GM23338 (cell line): ENCODE measurements around the gene MTR. TPM values are rescaled to one million over a fixed set of nuclear protein-coding genes. Genes with fewer than 3 reads are reported as not detected.

ENCODE experiments used
- ATAC-seq: fragments of 200-7000 bp; cut with Tn5 transposase; 3 replicates; pipeline ENCODE4 v1.9.1; 2020
- DNase-seq: peaks from one replicate; pipeline ENCODE4 v3.0.0-alpha.2; 2015; ENCODE audit warnings: low spot score
- H2AFZ ChIP-seq: fragments of 200-600 bp; sonication (generic); 2 replicates; pipeline ENCODE4 v1.8.0; 2016; ENCODE audit warnings: antibody characterized with exemption, mild to moderate bottlenecking, moderate library complexity
- H3F3A ChIP-seq: fragments of 200-600 bp; sonication (generic); replicated peaks from 2 replicates; pipeline ENCODE4 v1.8.0; 2017; ENCODE audit warnings: antibody characterized with exemption, mixed run types, low read depth
- H3K27ac ChIP-seq: fragments of 200-600 bp; sonication (generic); 2 replicates; pipeline ENCODE4 v1.6.1; 2016; ENCODE audit warnings: low read depth
- H3K27me3 ChIP-seq: fragments of 200-600 bp; sonication (generic); 2 replicates; pipeline ENCODE4 v1.8.0; 2016; ENCODE audit warnings: mild to moderate bottlenecking, mixed run types, moderate library complexity; ENCODE audit not compliant: insufficient read depth
- H3K36me3 ChIP-seq: fragments of 200-600 bp; sonication (generic); 2 replicates; pipeline ENCODE4 v1.8.0; 2016; ENCODE audit warnings: mild to moderate bottlenecking; ENCODE audit not compliant: insufficient read depth
- H3K4me1 ChIP-seq: fragments of 200-600 bp; sonication (generic); 2 replicates; pipeline ENCODE4 v1.8.0; 2016; ENCODE audit warnings: mild to moderate bottlenecking, moderate library complexity; ENCODE audit not compliant: insufficient read depth
- H3K4me2 ChIP-seq: fragments of 200-600 bp; sonication (generic); 2 replicates; pipeline ENCODE4 v1.7.1; 2017; ENCODE audit warnings: mixed run types
- H3K4me3 ChIP-seq: fragments of 200-600 bp; sonication (generic); 2 replicates; pipeline ENCODE4 v1.6.1; 2016; ENCODE audit warnings: mixed run types
- H3K79me2 ChIP-seq: fragments of 200-600 bp; sonication (generic); replicated peaks from 2 replicates; pipeline ENCODE4 v1.8.0; 2017; ENCODE audit warnings: mild to moderate bottlenecking; ENCODE audit not compliant: insufficient read depth
- H3K9me2 ChIP-seq: fragments of 200-600 bp; sonication (generic); 2 replicates; pipeline ENCODE4 v1.8.0; 2017; ENCODE audit not compliant: insufficient read depth
- H4K20me1 ChIP-seq: fragments of 200-600 bp; sonication (generic); replicated peaks from 2 replicates; pipeline ENCODE4 v1.8.0; 2017; ENCODE audit warnings: mild to moderate bottlenecking; ENCODE audit not compliant: insufficient read depth
- H3K27ac Mint-ChIP-seq: 2 replicates; pipeline ENCODE4 v1.8.0; 2020; ENCODE audit warnings: inconsistent platforms, mild to moderate bottlenecking, moderate library complexity, mixed read lengths
- H3K27me3 Mint-ChIP-seq: 3 replicates; pipeline ENCODE4 v1.8.0; 2022; ENCODE audit warnings: low read depth, mild to moderate bottlenecking, moderate library complexity, mixed read lengths, inconsistent platforms; ENCODE audit not compliant: insufficient read depth, poor library complexity
- H3K36me3 Mint-ChIP-seq: 3 replicates; pipeline ENCODE4 v1.8.0; 2021; ENCODE audit warnings: low read depth, mild to moderate bottlenecking, inconsistent platforms, moderate library complexity, mixed read lengths
- H3K4me1 Mint-ChIP-seq: 3 replicates; pipeline ENCODE4 v1.8.0; 2020; ENCODE audit warnings: mild to moderate bottlenecking, inconsistent platforms, mixed read lengths
- H3K4me3 Mint-ChIP-seq: 3 replicates; pipeline ENCODE4 v1.8.0; 2021; ENCODE audit warnings: moderate library complexity, mild to moderate bottlenecking, inconsistent platforms, mixed read lengths
- H3K9me3 Mint-ChIP-seq: 3 replicates; pipeline ENCODE4 v1.8.0; 2020; ENCODE audit warnings: moderate library complexity, mild to moderate bottlenecking, inconsistent platforms, mixed read lengths
- CREB1 ChIP-seq: fragments of 250-450 bp; sonication (Bioruptor Pico); IDR thresholded peaks from 2 replicates; pipeline ENCODE4 v1.5.0; 2020; ENCODE audit warnings: low read depth, mild to moderate bottlenecking, moderate library complexity
- ETS1 ChIP-seq: IDR thresholded peaks from 2 replicates; pipeline ENCODE4 v1.6.1; 2016; ENCODE audit warnings: antibody characterized with exemption
- EZH2 ChIP-seq: fragments of 200-600 bp; sonication (generic); IDR thresholded peaks from one replicate; pipeline ENCODE4 v1.8.0; 2017; ENCODE audit warnings: antibody characterized with exemption, mild to moderate bottlenecking, low read depth; ENCODE audit not compliant: unreplicated experiment
- EZH2phosphoT487 ChIP-seq: fragments of 200-600 bp; sonication (generic); IDR thresholded peaks from one replicate; pipeline ENCODE4 v1.8.1; 2018; ENCODE audit warnings: antibody characterized with exemption; ENCODE audit not compliant: unreplicated experiment
- JUNB ChIP-seq: IDR thresholded peaks from one replicate; pipeline ENCODE4 v1.6.1; 2016; ENCODE audit warnings: antibody characterized with exemption; ENCODE audit not compliant: unreplicated experiment
- NANOG ChIP-seq: IDR thresholded peaks from 2 replicates; pipeline ENCODE4 v1.6.1; 2016; ENCODE audit warnings: antibody characterized with exemption, borderline replicate concordance
- POLR2AphosphoS5 ChIP-seq: IDR thresholded peaks from 2 replicates; pipeline ENCODE4 v1.6.1; 2016; ENCODE audit warnings: antibody characterized with exemption, low read depth
- REST ChIP-seq: IDR thresholded peaks from one replicate; pipeline ENCODE4 v1.6.1; 2018; ENCODE audit warnings: antibody characterized with exemption; ENCODE audit not compliant: unreplicated experiment
- STAT1 ChIP-seq: IDR thresholded peaks from one replicate; pipeline ENCODE4 v1.6.1; 2016; ENCODE audit warnings: antibody characterized with exemption; ENCODE audit not compliant: unreplicated experiment
- ZNF114 ChIP-seq: fragments of 250-450 bp; sonication (Bioruptor Pico); IDR thresholded peaks from 2 replicates; pipeline ENCODE4 v1.5.0; 2020; ENCODE audit warnings: mild to moderate bottlenecking, moderate library complexity
- ZNF462 ChIP-seq: fragments of 250-450 bp; sonication (Bioruptor Pico); IDR thresholded peaks from 2 replicates; pipeline ENCODE4 v1.5.0; 2020; ENCODE audit warnings: mild to moderate bottlenecking, moderate library complexity
- polyA plus RNA-seq: library from polyadenylated mRNA; unstranded; fragments of >200 nt; fragmentation: Nextera tagmentation; extraction: Ambion mirVana; gene quantifications from 2 replicates; pipeline ENCODE4 v1.2.1, GENCODE V29; 2016
- total RNA-seq: library from RNA; depleted of rRNA; stranded (reverse); fragments of >200 nt; shearing (Covaris generic); gene quantifications from 2 replicates; pipeline ENCODE4 v1.2.3, GENCODE V29; 2014

Gene MTR
- total and polyA plus RNA-seq, 2 experiments from 2014 or later, result 6.4 to 20.0 TPM

- Mint-ChIP-seq H3K27me3 (peaks cover 3% of the 10 kb centered on the region), H3K27ac (peak overlapping the region; percentile 35), H3K4me1 (peaks cover 8% of the 10 kb centered on the region; the same call in 2 of the 3 replicates), H3K36me3 (peaks cover 16% of the 10 kb centered on the region), H3K9me3 (no peaks in the 10 kb centered on the region), H3K4me3 (no peak overlapping the region)
- ATAC-seq (no peak), DNase-seq (no peak)
- Histone ChIP-seq H3K79me2 (no peaks in the 10 kb centered on the region), H3K4me3 (no peak overlapping the region), H3K4me1 (no peaks in the 10 kb centered on the region), H4K20me1 (no peaks in the 10 kb centered on the region), H3K27ac (no peak overlapping the region), H3F3A (no peaks in the 10 kb centered on the region), H3K27me3 (no peaks in the 10 kb centered on the region), H3K36me3 (no peaks in the 10 kb centered on the region), H2AFZ (no peak overlapping the region), H3K9me2 (no peaks in the 10 kb centered on the region), H3K4me2 (no peak overlapping the region)
- no peak for TF ChIP-seq EZH2
- TF ChIP-seq NANOG, result no peak
- TF ChIP-seq POLR2AphosphoS5, result no peak
- no peak for TF ChIP-seq EZH2phosphoT487
- TF ChIP-seq CREB1, result no peak
- TF ChIP-seq REST, result no peak
- no peak for TF ChIP-seq JUNB
- TF ChIP-seq ZNF114 (CRISPR knock-in tag), result no peak
- TF ChIP-seq ETS1, result no peak
- TF ChIP-seq STAT1, result no peak
These were observed 77.1 kb downstream of the MTR start for GRCh38 chr1:236872075-236872666.

- Histone ChIP-seq H2AFZ (no peak overlapping the region), H3K79me2 (no peaks in the 10 kb centered on the region), H3K9me2 (no peaks in the 10 kb centered on the region), H3K27ac (no peak overlapping the region), H3K4me3 (no peak overlapping the region), H3K4me2 (no peak overlapping the region), H3K4me1 (no peaks in the 10 kb centered on the region), H3K36me3 (no peaks in the 10 kb centered on the region), H3F3A (no peaks in the 10 kb centered on the region), H3K27me3 (no peaks in the 10 kb centered on the region), H4K20me1 (no peaks in the 10 kb centered on the region)
- peaks cover 3% of the 10 kb centered on the region; the same call in 2 of the 3 replicates for H3K4me1 Mint-ChIP-seq
- ATAC-seq (no peak), DNase-seq (no peak)
- no peak overlapping the region for H3K27ac Mint-ChIP-seq
- no peak overlapping the region for H3K4me3 Mint-ChIP-seq
- H3K36me3 Mint-ChIP-seq, result peaks cover 11% of the 10 kb centered on the region
- peaks cover 3% of the 10 kb centered on the region for H3K27me3 Mint-ChIP-seq
- H3K9me3 Mint-ChIP-seq, result no peaks in the 10 kb centered on the region
- TF ChIP-seq EZH2phosphoT487, result no peak
- TF ChIP-seq ZNF462 (CRISPR knock-in tag), result no peak
- no peak for TF ChIP-seq NANOG
These were observed 80.9 kb downstream of the MTR start for GRCh38 chr1:236875975-236876374.
